Islet of Langerhans (tissue), 1 donor: ENCODE results near the gene ZNF148.
"Not testable (repeated sequence)": the region's sequence is repeated elsewhere in the genome, so short reads cannot be mapped to it uniquely, and the experiment has no call there.

Experiments
- FAIRE-seq: peaks from one replicate; lab custom pipeline; 2011; peaks lifted over from hg19 to GRCh38; lab: Jason Lieb, UNC

ZNF148 gene, protein sequence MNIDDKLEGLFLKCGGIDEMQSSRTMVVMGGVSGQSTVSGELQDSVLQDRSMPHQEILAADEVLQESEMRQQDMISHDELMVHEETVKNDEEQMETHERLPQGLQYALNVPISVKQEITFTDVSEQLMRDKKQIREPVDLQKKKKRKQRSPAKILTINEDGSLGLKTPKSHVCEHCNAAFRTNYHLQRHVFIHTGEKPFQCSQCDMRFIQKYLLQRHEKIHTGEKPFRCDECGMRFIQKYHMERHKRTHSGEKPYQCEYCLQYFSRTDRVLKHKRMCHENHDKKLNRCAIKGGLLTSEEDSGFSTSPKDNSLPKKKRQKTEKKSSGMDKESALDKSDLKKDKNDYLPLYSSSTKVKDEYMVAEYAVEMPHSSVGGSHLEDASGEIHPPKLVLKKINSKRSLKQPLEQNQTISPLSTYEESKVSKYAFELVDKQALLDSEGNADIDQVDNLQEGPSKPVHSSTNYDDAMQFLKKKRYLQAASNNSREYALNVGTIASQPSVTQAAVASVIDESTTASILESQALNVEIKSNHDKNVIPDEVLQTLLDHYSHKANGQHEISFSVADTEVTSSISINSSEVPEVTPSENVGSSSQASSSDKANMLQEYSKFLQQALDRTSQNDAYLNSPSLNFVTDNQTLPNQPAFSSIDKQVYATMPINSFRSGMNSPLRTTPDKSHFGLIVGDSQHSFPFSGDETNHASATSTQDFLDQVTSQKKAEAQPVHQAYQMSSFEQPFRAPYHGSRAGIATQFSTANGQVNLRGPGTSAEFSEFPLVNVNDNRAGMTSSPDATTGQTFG

DNA sequence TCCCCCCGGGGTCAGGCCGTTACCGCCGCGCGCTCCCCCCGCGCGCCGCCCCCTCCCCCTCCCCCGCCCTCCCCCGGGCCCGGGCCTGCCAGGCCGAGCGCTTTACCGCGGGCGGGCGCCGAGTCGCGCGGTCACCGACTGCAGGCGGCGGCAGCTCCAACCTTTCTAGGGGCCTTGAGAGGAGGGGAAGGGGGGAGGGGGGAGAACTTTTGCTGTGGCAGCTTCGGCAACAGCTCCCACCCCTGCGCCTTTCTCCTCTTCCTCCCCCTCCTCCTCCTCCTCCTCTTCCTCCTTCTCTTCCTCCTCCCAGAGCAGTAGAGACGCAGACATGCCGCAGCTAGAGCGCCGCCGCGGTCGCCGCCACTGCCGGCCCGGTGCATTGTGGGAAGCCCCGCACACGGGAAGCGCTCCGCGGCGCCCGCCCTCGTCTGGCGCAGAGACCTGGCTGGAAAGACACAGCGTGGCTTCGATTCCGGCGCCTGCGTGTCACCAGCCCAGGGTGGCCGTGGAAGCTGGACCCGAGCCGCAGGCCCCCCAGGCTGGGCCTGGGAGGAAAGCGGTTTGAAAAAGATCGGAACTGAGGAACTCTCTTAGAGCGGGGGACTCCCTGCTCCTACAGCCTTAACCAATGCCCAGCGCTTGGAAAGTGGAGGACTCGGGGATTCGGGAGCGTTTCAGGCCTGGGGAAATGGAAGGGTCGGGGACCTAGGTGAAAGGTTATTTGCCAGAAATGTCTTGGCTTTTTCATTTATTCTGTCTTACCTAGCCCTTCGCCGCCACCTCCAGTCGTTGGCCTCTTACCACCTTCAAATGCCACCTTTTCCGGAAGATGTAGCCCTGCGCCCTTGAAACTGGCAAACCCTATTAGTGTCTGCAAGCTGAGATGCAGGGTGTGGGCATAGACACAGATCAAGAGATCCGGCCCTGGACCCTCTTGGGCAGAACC lies at the start of gene ZNF148:
Gene ZNF148, minus strand, starts transcription at position 330 of the 946 bp plus-strand sequence. CDS start 61,685 bp downstream, outside the sequence.
- no peak for FAIRE-seq

GRCh38 chr3:125418306-125418705 lies 43.2 kb upstream of the ZNF148 start:
- no peak for FAIRE-seq

DNA sequence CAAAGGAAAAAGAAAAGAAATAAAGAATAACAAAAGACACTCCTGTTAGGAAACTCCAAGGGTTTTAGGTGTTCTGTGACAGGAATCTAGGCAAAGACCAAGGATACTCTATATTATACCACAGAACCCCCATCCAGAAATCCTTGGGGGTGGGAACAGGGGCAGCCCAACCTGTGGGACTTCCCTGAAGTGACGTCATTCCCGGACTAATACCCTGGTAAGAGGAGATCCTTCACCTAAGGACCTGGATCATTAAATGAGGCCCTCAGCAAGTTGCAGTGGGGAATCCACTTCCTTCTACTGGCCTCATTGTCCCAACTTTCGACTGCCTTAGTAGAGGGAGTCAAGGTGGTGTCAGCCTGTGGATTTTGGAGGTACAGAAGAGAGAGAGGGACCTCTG lies 41.1 kb upstream of the ZNF148 start:
- no peak for FAIRE-seq

GRCh38 chr3:125414669-125415068 lies 39.5 kb upstream of the ZNF148 start:
- no peak for FAIRE-seq

- no peak for FAIRE-seq
These were observed 35.8 kb upstream of the ZNF148 start for GRCh38 chr3:125410922-125411321.

GRCh38 chr3:125406070-125406469 lies 30.9 kb upstream of the ZNF148 start:
- no peak for FAIRE-seq

GRCh38 chr3:125405515-125405914 lies 30.4 kb upstream of the ZNF148 start:
- FAIRE-seq: not testable (repeated sequence)

- no peak for FAIRE-seq
These were observed 28.7 kb upstream of the ZNF148 start for GRCh38 chr3:125403789-125404188.

GRCh38 chr3:125402639-125403038 lies 27.5 kb upstream of the ZNF148 start:
- FAIRE-seq: no peak

DNA sequence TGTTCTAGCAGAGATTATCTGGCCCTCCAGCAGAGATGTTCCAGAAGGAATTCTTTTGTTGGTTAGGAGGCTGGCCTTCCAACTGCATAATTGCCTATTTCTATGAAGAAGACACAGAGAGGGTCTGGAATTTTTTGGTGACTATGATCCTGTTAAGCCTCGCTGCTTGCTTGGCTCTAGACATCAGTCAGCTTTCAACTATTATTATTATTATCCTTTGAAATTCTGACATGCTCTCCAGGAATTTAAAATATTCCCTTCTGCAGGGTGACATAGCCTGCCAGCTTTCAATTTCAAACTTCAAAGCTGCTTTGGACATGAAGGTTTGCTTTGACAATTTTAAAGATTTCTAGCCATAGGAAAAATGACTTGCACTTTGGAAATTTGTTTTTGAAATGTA lies 26.3 kb upstream of the ZNF148 start:
- no peak for FAIRE-seq

DNA sequence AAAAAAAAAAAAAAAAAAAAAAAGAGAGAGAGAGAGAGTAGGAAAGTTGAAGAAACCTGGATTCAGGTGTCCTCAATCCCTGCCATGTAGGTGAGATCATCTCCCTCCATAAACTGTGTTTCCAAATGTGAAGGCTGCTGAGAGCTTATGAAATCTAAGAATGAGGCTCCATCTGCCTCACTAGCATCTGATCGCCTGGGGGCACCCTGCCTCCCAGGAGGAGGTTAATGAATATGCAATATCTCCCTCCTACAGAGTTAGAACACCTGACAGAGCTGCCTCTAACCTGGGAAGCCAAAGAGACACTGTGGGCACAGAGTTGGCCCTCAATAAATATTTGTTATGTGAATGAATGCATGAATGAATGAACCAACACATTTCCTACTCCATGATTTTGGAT lies 23.8 kb upstream of the ZNF148 start:
- FAIRE-seq: no peak

GRCh38 chr3:125395091-125395490 lies 20.0 kb upstream of the ZNF148 start:
- no peak for FAIRE-seq

GRCh38 chr3:125394406-125394805 lies 19.3 kb upstream of the ZNF148 start:
- FAIRE-seq: no peak

DNA sequence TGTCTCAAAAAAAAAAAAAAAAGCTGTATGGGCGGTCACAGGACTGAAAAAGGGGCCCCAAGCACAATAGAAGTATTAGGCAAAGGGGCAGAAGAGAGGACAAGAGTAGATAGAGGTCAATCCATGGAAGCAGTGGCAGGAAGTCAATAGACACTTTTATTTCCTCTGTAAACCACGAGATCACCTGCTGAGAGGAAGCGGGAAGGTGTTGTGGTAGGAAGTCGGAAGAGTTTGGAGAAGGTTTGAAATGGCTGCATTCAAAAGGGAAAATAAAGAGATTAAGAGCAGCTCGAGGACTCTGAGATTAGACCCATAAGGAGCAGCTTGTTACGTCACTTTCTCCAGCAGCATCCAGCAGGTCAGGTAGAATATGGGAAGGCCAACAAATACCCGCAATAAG lies 14.2 kb upstream of the ZNF148 start:
- no peak for FAIRE-seq

- not testable (repeated sequence) for FAIRE-seq
These were observed 13.2 kb upstream of the ZNF148 start for GRCh38 chr3:125388369-125388768.

DNA sequence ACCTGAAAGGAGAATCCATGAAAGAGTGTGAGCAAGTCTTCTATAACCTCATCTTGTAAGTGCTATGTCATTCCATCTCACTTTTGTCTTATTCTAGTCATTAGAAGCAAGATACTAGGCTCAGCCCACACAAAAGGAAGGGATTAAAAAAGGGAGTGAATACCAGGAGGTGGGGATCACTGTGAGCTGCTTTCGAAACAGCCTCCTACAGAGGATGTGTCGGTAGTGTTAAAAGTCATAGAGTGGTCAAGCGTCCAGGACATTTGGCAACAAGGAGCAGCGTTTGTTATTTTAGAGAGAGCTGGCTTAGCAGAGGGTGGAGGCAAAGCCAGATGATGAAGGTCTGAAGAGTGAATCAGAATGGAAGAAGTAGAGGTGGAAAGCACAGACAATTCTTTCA lies 11.7 kb upstream of the ZNF148 start:
- FAIRE-seq: no peak

- FAIRE-seq: no peak
These were observed 8.6 kb upstream of the ZNF148 start for GRCh38 chr3:125383744-125384143.

GRCh38 chr3:125382298-125382697 lies 7.2 kb upstream of the ZNF148 start:
- no peak for FAIRE-seq

GRCh38 chr3:125381743-125382142 lies 6.6 kb upstream of the ZNF148 start:
- no peak for FAIRE-seq

GRCh38 chr3:125381314-125381713 lies 6.2 kb upstream of the ZNF148 start:
- no peak for FAIRE-seq

DNA sequence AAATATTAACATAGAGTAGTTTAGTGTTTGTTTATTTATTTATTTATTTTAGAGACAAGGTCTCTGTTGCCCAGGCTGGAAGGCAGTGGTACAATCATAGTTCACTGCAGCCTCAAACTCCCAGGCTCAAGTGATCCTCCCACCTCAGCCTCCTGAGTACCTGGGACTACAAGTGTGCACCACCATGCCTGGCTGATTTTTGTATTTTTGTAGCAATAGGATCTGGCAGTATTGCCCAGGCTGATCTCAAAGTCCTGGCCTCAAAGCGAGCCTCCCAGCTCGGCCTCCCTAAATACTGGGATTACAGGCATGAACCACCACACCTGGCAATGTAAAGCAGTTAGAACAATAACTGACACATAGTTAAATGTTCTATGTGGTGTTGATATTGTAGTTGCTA lies 4.4 kb upstream of the ZNF148 start:
- no peak for FAIRE-seq

DNA sequence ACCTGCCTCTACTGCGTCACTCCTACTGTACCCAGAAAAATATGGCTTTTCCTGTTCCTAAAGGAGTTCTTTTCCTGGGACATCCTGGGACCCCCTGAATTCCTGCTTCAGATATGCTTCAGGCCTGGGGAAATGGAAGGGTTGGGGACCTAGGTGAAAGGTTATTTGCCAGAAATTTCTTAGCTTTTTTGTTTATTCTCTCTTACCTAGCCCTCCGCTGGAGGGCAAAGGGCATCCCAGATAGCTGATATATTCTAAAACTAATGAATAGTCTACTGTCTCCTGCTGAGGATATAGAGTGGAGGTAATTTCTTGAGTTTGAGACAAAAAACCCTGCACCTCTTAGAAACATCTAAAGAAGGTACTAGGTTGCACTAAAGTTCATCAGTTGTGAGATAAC lies 3.6 kb upstream of the ZNF148 start:
- no peak for FAIRE-seq
